ENCODE results near the gene SPG11. TPM values are rescaled to one million over a fixed set of nuclear protein-coding genes. Genes with fewer than 3 reads are reported as not detected.

SPG11 gene
- total and polyA plus RNA-seq, 9 of the 15 experiments (the other 6 are each of a cell fraction or from before 2014, with no cell fraction given), result 23.3 to 71.2 (median 45.6) TPM

- TF ChIP-seq U2AF1 (optimal IDR thresholded peaks at IDR 0.05; ENCODE audit: low read depth, low read length) (no peak), RFX1 (IDR thresholded peaks at IDR 0.05) (no peak), NR0B1 (IDR thresholded peaks at IDR 0.05; ENCODE audit: partially characterized antibody) (no peak), SIRT6 (IDR thresholded peaks at IDR 0.05; ENCODE audit: low read depth, low read length) (no peak), MCM2 (IDR thresholded peaks at IDR 0.05; ENCODE audit: low read depth) (no peak), ZBTB1 (CRISPR knock-in tag; IDR thresholded peaks at IDR 0.05; ENCODE audit: borderline replicate concordance, low read depth) (peak; percentile 47; the same call in 1 of the 2 replicates), PHB2 (IDR thresholded peaks at IDR 0.05; ENCODE audit: low read depth) (no peak), RBBP5 (IDR thresholded peaks at IDR 0.05; ENCODE audit: borderline replicate concordance, insufficient read depth, low read length, poor library complexity, severe bottlenecking) (peak; percentile 58), KDM1A (IDR thresholded peaks at IDR 0.05) (no peak), CTCFL (IDR thresholded peaks at IDR 0.05; ENCODE audit: borderline replicate concordance, insufficient read depth, low read depth, low read length, poor library complexity, severe bottlenecking) (no peak), ZBTB9 (CRISPR knock-in tag; IDR thresholded peaks at IDR 0.05) (no peak), ZNF655 (CRISPR knock-in tag; IDR thresholded peaks at IDR 0.05) (no peak), ELK3 (CRISPR knock-in tag; IDR thresholded peaks at IDR 0.05) (no peak), MEF2A (IDR thresholded peaks at IDR 0.05; ENCODE audit: control insufficient read depth, low read depth, low read length) (no peak), SIN3A (IDR thresholded peaks at IDR 0.05; ENCODE audit: borderline replicate concordance in 2 of 2, control insufficient read depth in 1 of 2, low read depth in 2 of 2, low read length in 2 of 2) (0 out of 4 replicates have a peak, but pooled peaks of 1 of the 2 experiments have one; percentile 59), BACH1 (tag; IDR thresholded peaks at IDR 0.05) (no peak), EHMT2 (IDR thresholded peaks at IDR 0.05) (no peak), ELF2 (CRISPR knock-in tag; IDR thresholded peaks at IDR 0.05) (no peak)
These were observed 48.4 kb upstream of the SPG11 start (continued) for GRCh38 chr15:44711743-44712345.

All from K562 (cell line).